GM18511 (cell line): ENCODE measurements around the gene DCAF10.
"Not testable (repeated sequence)": the region's sequence is repeated elsewhere in the genome, so short reads cannot be mapped to it uniquely, and the experiment has no call there.

ENCODE experiments used
- ATAC-seq: cut with Tn5 transposase; IDR thresholded peaks from one replicate; pipeline ENCODE4 v1.9.1; 2021; ENCODE audit warnings: mild to moderate bottlenecking, moderate library complexity; ENCODE audit not compliant: unreplicated experiment

DCAF10 gene

DNA sequence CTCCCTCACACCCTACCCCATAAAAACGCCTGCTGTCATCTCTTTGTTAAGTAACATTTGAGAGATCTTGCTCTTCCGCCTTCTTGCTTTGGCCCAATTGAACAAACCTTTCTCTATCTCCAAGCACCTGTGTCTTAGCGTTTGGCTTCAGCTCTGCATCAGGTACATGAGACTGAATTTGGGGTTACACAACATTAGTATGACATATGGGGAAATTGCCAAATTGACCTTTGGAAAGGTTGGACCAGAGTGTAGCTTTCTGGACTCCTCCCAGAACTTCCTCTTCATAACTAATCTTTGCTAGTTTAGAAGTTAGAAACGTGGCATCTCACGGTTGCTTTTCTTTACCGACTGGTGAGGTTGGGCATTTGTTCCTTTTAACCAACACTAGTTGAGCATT is 12.3 kb upstream of the DCAF10 start:
- no peak for ATAC-seq

DNA sequence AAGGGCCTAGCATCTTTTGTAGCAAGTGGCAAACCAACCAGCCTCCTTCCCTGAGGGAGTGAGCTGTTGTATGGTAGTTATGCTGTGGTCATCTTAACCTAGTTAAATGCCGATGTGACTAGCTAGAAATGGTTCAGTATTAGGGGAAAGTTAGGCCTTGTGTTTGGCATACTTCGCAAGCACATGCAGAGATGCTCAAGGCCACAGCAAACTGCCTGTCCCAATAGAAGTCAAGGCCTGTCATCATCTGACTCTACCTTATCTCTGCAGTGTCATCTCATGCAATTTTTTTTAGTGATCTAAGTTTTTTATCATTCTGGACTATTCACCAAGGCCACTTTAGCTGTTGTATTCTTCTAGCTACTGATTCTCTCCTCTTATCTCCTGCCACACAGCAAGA is 10.5 kb upstream of the DCAF10 start:
- ATAC-seq: no peak

GRCh38 chr9:37792122-37792521 is 8.5 kb upstream of the DCAF10 start:
- no peak for ATAC-seq

GRCh38 chr9:37796232-37796631 is 4.4 kb upstream of the DCAF10 start:
- ATAC-seq: no peak

- ATAC-seq: no peak
These were observed 1.9 kb upstream of the DCAF10 start for GRCh38 chr9:37798677-37799076.

- peak; percentile 45 for ATAC-seq
These were observed 772 bp downstream of the DCAF10 start for GRCh38 chr9:37801287-37801850.

DNA sequence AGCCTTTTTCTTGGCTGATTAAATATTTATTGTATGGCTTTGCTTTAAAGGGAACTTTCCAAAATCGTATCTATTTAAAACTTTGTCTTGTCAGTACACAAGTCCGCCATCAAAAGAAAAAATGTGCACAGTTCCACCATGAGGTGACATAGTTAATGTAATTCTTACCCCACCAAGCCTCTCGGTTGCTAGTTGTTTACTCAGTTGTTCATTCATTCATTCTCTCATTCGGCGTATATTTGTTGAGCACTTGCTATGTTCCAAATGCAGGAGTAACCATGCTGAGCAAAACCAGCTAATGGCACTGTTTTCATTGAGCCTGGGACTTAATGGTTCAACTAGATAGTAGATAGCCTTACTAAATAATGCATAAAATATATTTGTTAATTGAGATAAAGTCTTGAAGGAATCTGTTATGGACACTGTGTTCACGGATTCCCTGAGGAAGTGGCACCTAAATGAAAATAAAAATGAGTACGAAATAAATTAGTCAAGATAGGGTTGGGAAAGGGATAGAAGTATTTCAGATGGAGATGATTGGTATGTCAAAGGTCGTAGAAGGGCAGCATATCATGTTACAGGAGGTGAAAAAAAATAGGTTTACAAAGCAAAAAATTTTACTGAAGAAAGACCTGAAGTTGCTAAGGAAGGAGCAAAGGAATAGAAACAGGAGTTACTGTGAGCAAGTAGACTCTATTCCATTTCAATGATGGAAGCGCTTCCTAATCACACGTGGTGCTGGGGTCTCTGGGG is 1.5 kb downstream of the DCAF10 start:
- ATAC-seq: no peak

- ATAC-seq: no peak
These were observed 5.7 kb downstream of the DCAF10 start for GRCh38 chr9:37806271-37806670.

- not testable (repeated sequence) for ATAC-seq
These were observed 9.1 kb downstream of the DCAF10 start for GRCh38 chr9:37809676-37810075.

DNA sequence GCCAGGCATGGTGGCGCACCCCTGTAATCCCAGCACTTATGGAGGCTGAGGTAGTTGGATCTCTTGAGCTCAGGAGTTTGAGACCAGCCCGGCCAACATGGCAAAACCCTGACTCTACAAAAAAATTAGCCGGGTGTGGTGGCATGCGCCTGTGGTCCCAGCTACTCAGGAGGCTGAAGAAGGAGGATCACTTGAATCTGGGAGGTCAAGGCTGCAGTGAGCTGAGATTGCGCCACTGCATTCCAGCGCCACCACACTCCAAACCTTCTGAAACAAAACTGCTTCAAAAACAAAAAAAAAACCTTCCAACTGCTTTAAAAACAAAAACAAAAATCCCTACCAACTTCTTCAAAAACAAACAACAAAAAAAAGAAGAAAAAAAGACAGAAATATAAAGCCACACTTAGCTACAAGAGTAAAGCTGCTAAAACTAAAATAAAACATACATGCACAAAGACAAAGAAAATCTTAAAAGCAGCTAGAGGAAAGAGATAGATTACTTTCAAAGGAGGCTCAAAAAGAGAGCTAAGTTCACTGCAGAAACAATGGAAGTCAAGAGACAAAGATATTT is 11.4 kb downstream of the DCAF10 start:
- no peak for ATAC-seq

DNA sequence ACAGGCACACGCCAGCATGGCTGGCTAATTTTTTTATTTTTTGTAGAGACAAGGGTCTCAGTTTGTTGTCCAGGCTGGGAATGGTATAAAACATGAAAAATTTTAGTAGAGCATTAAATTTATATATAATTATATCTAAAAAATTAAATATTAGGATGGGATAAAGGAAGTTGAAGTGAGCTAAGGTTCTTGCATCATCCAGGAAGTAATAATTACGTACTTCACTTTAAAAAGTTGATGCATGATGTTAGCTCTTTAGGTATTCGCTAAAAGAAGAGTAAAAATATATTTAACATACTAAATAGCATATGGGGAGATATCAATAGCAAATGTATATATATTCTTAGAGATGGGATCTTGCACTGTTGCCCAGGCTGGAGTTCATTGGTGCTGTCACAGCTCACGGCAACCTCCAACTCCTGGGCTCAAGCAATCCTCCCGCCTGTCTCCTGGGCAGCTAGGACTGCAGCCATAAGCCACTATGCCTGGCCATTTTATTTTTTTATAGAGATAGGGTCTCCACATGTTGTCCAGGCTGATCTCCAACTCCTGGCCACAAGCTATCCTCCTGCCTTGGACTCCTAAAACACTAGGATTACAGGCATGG is 12.3 kb downstream of the DCAF10 start:
- ATAC-seq: no peak

DNA sequence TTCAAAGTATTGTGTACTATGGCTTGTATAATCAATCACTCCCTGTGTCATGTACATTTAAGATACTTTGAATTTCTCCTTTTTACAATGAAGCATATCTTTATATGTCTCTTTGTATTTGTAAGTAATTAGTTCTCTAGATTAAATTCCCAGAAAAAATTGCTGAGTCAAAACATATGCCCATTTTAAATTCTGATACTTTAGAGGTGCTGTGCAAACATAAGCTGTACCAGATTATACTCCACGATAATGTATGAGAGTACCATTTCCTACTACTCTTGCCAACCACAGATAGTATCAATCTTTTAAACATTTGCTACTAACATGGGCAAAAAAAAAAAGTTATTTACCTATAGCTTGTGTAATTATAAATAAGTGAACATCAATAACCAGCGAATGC is 18.3 kb downstream of the DCAF10 start:
- no peak for ATAC-seq

DNA sequence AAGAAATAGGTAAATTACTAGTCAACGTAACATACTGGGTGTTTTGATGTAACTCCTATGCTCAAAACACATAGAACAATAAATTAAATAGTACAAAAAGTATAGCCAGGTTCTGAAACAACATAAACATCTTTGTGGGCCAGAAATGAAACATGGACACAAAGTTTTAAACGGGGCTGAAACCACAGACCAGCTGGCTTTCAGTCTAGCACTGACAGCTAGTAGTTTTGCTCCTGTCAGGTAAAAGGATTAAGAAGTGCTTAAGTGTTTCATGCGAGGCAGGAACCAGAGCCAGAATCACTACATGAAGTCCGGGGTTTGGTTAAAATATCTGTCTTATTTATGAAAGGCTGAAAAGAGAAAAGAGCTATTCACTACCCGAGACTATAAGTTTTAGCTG is 19.5 kb downstream of the DCAF10 start:
- peak; percentile 61 for ATAC-seq

DNA sequence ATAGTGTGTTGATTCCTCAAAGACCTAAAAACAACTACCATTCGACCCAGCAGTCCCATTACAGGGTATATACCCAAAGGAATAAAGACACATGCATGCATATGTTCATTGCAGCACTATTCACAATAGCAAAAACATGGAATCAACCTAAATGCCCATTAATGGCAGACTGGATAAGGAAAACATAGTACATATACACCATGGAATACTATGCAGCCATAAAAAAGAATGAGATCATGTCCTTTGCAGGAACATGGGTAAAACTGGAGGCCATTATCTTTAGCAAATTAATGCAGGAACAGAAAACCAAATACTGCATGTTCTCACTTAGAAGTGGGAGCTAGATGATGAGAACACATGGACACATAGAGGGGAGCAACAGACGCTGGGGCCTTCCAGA is 24.6 kb downstream of the DCAF10 start:
- ATAC-seq: not testable (repeated sequence)

- no peak for ATAC-seq
These were observed 27.0 kb downstream of the DCAF10 start for GRCh38 chr9:37827483-37828165.

DNA sequence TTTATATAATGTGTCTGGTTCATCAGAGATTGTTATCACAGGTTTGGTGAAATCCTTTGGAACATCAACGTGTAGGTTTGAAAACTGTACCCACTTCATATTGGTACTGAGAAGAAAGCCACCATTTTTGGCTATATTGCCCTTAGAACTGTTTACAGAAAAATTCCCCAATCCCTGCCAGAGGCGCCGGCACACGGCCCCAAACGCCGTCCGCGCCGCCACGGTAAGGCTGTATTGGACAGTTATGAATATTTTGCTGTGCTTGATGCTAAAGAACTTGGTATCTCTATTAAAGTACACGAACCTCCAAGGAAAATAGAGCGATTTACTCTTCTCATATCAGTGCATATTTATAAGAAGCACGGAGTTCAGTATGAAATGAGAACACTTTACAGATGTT is 35.2 kb downstream of the DCAF10 start:
- ATAC-seq: no peak

DNA sequence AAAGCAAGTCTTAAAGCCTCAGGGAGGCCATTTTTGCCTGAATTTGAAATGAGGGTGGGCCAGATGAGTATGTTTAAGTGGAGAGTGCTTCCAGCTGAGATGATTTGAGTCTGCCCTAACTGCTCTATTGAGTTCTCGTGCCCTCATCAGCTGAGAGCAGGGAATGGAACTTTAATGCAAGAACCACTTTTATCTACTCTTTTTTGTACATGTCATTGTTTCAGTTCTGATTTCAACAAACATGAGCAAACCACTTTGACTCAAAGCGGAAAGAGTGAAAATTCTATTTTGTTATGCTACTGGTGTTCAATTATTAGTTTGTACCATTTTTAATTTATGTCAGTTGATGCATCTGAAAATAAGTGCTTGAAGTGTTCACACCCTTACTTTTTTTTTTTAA is 35.8 kb downstream of the DCAF10 start:
- peak; percentile 75 for ATAC-seq

DNA sequence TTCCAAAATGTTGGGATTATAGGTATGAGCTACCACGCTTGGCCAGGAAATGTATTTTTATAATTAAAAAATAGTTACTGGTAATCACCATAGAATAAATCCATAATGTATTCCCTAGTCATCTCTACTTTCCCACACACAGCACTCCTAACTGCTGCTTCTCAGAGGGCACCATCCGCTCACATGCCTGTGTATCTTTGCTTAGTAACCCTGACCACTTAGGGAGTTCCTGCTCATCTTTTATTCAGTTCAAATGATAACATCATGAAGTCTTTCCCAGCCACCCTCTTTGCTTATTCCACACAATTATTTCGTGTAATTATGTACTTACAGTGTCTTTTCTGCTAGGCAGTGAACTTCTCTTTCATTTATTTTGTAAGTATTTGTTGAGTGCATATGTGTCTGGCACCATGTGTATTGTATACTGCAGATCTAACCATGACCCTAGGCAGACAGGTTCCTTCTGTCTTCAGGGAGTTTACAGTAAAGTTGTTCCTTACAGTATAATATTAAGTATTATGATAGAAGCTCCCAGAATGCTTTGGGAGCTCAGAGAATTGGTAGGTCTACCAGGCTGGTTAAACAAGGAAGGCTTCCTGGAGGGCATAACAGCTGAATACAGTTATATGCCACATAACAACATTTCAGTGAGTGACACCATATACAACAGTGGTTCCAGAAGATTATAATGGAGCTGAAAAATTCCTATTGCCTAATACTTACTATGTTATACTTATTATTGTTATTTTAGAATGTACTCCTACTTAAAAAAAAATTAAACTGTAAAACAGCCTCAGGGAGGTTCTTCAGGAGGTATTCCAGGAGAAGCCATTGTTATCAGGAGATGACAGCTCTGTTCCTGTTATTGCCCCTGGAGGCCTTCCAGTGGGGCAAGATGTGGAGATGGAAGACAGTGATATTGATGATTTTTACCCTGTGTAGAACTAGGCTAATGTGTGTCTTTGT is 39.2 kb downstream of the DCAF10 start:
- ATAC-seq: no peak

DNA sequence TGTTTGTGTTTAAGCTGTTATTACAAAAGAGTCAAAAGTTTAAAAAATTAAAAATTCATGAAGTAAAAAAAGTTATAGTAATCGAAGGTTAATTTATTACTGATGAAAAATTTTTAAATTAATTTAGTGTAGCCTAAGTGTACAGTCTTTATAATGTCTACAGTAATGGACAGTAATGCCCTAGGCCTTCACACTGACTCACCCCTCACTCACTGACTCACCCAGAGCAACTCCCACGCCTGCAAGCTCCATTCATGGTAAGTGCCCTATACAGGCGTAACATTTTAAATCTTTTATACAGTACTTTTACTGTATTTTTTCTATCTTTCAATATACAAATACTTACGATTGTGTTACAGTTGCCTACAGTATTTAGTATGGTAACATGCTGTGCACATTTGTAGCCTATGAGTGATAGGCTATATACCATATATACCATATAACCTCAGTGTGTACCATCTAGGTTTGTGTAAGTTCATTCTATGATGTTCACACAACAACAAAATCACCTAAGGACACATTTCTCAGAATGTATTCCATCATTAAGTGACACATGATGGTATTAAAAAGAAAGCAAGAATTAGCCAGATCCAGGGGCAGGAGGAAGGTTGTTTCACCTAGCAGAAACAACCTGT is 40.1 kb downstream of the DCAF10 start:
- no peak for ATAC-seq

DNA sequence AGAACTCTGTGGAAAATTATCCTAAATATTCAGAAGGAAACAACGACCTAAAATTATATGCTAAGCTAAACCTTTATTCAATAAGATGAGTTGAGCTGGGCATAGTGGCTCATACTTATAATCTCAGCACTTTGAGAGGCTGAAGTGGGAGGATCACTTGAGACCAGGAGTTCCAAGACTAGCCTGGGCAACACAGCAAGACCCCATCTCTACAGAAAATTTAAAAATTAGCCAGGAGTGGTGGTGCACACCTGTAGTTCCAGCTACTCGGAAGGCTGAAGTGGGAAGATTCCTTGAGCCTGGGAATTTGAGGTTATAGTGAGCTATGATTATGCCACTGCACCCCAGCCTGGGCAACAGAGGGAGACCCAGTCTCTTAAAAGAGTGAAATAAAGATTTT is 51.6 kb downstream of the DCAF10 start:
- no peak for ATAC-seq
